ENCODE measurements around the gene CELF4. TPM values are rescaled to one million over a fixed set of nuclear protein-coding genes. Genes with fewer than 3 reads are reported as not detected.

Gene CELF4
- total and polyA plus RNA-seq, 4 donors, result 0.24 to 3.0 (median 1.3) TPM

DNA sequence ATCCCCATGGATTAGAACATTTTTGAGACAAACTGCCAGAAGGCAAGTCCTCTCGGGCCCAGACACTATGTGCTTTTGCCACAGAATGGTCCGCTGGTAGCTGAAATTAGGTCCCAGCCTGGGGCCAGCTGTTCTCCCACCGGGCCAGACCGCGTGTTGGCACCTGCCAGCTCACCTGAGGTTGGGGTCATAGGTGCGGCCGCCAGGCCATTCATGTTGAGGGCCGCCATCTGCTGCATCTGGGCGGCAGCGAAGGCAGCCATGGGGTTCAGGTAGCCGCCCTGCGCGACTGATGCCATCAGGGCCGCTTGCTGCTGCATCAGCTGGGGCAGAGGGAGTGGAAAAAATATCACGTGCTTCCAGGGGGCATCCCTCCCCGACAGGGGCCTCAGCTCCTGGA lies 292.8 kb downstream of the CELF4 start:
- Histone ChIP-seq H3K9me3 (ENCODE audit: control insufficient read depth in 4 of 4, insufficient read depth in 3 of 4, low read length in 3 of 4) (peaks cover 0 to 32% (median 0%) of the 10 kb centered on the region in 4 donors), H3K4me1 (ENCODE audit: control insufficient read depth in 5 of 5, insufficient read depth in 5 of 5, low read length in 5 of 5) (peaks cover 0 to 2% (median 0%) of the 10 kb centered on the region in 5 donors), H3K36me3 (ENCODE audit: control insufficient read depth in 4 of 4, insufficient read depth in 4 of 4, low read length in 4 of 4) (no peaks in the 10 kb centered on the region), H3K27me3 (ENCODE audit: control insufficient read depth in 3 of 3, insufficient read depth in 3 of 3, low read length in 2 of 3) (peaks cover 10 to 47% (median 31%) of the 10 kb centered on the region in 3 donors), H3K4me3 (no peak overlapping the region), H3K9ac (ENCODE audit: insufficient read depth in 1 of 2, low read length in 2 of 2) (no peak overlapping the region), H3K27ac (ENCODE audit: low read depth in 1 of 2, low read length in 1 of 2) (no peak overlapping the region)
- DNase-seq (no peak), ATAC-seq (ENCODE audit: insufficient read depth, low FRiP score) (no peak)
- 88 to 89% methylated on average over 16 of the region's 16 CpGs for WGBS, 2 donors
- TF ChIP-seq, protein P1, sequence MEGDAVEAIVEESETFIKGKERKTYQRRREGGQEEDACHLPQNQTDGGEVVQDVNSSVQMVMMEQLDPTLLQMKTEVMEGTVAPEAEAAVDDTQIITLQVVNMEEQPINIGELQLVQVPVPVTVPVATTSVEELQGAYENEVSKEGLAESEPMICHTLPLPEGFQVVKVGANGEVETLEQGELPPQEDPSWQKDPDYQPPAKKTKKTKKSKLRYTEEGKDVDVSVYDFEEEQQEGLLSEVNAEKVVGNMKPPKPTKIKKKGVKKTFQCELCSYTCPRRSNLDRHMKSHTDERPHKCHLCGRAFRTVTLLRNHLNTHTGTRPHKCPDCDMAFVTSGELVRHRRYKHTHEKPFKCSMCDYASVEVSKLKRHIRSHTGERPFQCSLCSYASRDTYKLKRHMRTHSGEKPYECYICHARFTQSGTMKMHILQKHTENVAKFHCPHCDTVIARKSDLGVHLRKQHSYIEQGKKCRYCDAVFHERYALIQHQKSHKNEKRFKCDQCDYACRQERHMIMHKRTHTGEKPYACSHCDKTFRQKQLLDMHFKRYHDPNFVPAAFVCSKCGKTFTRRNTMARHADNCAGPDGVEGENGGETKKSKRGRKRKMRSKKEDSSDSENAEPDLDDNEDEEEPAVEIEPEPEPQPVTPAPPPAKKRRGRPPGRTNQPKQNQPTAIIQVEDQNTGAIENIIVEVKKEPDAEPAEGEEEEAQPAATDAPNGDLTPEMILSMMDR (IDR thresholded peaks at IDR 0.05; ENCODE audit: control extremely low read depth, extremely low read depth), result no peak

- 50 to 72% methylated on average over 2 of the region's 2 CpGs for WGBS, 2 donors
Measured at GRCh38 chr18:37272226-37272625, 293.4 kb downstream of the CELF4 start.

DNA sequence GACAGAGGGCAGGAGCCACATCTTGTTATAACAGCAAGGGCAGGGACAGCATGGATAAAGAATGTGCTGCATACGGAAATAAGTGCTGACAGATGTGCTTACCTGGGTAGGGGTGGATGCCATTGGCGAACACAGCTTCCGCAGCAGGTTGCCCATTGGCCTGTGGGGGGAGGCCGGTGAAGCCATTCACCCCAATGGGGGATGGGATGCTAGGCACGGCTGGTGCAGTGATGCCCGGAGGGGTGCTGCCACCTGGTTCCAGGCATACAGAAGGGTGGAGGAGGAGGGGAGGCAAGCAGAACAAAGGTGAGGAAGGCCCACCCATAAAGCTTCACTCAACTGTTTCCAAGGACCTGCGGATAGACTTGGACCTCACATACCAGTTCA lies 294.9 kb downstream of the CELF4 start:
- Histone ChIP-seq H3K9me3 (ENCODE audit: control insufficient read depth in 4 of 4, insufficient read depth in 3 of 4, low read length in 3 of 4) (peaks cover 0 to 21% (median 0%) of the 10 kb centered on the region in 4 donors), H3K9ac (ENCODE audit: insufficient read depth in 1 of 2, low read length in 2 of 2) (no peak overlapping the region), H3K27ac (ENCODE audit: low read depth in 1 of 2, low read length in 1 of 2) (no peak overlapping the region), H3K4me3 (no peak overlapping the region), H3K36me3 (ENCODE audit: control insufficient read depth in 4 of 4, insufficient read depth in 4 of 4, low read length in 4 of 4) (no peaks in the 10 kb centered on the region), H3K4me1 (ENCODE audit: control insufficient read depth in 5 of 5, insufficient read depth in 5 of 5, low read length in 5 of 5) (peaks cover 0 to 2% (median 0%) of the 10 kb centered on the region in 5 donors), H3K27me3 (ENCODE audit: control insufficient read depth in 3 of 3, insufficient read depth in 3 of 3, low read length in 2 of 3) (peaks cover 10 to 31% (median 18%) of the 10 kb centered on the region in 3 donors)
- TF ChIP-seq, protein P1 (IDR thresholded peaks at IDR 0.05; ENCODE audit: control extremely low read depth, extremely low read depth), result no peak
- WGBS, 2 donors, result 86% methylated on average over 7 of the region's 7 CpGs
- DNase-seq (no peak), ATAC-seq (ENCODE audit: insufficient read depth, low FRiP score) (no peak)

More at GRCh38 chr18:37272226-37272625, 293.4 kb downstream of the CELF4 start:
- TF ChIP-seq, protein P1 (IDR thresholded peaks at IDR 0.05; ENCODE audit: control extremely low read depth, extremely low read depth), result no peak
- H3K9me3 ChIP-seq (ENCODE audit: control insufficient read depth in 4 of 4, insufficient read depth in 3 of 4, low read length in 3 of 4), result peaks cover 0 to 32% (median 0%) of the 10 kb centered on the region in 4 donors
- H3K36me3 ChIP-seq (ENCODE audit: control insufficient read depth in 4 of 4, insufficient read depth in 4 of 4, low read length in 4 of 4), result no peaks in the 10 kb centered on the region
- H3K27ac ChIP-seq (ENCODE audit: low read depth in 1 of 2, low read length in 1 of 2), result no peak overlapping the region
- peaks cover 0 to 2% (median 0%) of the 10 kb centered on the region in 5 donors for H3K4me1 ChIP-seq (ENCODE audit: control insufficient read depth in 5 of 5, insufficient read depth in 5 of 5, low read length in 5 of 5)
- no peak overlapping the region for H3K9ac ChIP-seq (ENCODE audit: insufficient read depth in 1 of 2, low read length in 2 of 2)
- H3K4me3 ChIP-seq, result no peak overlapping the region
- ATAC-seq (ENCODE audit: insufficient read depth, low FRiP score), result no peak
- no peak for DNase-seq
- peaks cover 10 to 44% (median 31%) of the 10 kb centered on the region in 3 donors for H3K27me3 ChIP-seq (ENCODE audit: control insufficient read depth in 3 of 3, insufficient read depth in 3 of 3, low read length in 2 of 3)
